Measurements from ENCODE around the gene NPIPA5. TPM values are rescaled to one million over a fixed set of nuclear protein-coding genes. Genes with fewer than 3 reads are reported as not detected.
"Not testable (repeated sequence)": the region's sequence is repeated elsewhere in the genome, so short reads cannot be mapped to it uniquely, and the experiment has no call there.

NPIPA5 gene
- total RNA-seq, 1 donor from 2014 or later = 6.1 TPM

DNA sequence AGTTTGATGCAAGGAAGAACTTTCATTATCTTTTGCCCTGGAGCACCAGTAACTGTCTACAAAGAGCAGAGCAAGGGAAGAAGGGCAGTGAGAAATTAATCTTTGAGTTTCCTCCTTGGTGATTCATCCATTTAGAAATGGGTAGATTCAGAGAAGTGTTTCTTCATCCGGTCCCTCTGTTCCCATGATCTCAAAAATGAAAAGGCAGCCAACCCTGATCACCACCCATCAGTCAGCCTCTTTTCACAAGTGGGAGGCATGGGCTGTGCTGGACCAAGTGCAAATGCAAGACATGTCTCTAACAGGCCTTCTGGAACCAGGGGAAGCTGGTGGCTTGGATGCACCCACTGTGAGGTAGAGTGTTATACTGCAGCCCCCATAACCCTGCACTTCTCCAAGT is 35.8 kb downstream of the NPIPA5 start:
- not testable (repeated sequence) for H3K4me1 Mint-ChIP-seq; H3K36me3 Mint-ChIP-seq (ENCODE audit: low read depth); H3K27me3 Mint-ChIP-seq (ENCODE audit: low read depth)

DNA sequence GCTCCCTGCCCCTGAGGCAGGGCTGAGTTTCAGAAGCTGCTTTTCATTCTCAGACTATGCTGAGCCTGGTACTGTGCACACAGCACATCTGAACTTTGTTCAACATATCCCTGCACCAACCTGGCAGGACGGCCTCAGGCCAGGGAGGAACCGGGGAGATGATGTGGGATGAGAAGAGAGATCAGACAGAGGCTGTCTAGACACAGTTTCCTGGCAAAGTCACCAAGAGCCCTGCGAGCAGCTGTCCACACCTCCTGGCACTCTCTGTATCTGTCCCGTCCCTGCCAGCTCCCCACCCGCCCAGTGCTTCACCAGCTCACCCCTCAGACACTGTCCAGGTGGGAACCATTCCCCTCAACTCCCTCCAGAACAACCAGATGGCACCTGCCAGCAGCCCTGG is 39.1 kb downstream of the NPIPA5 start:
- H3K4me3 Mint-ChIP-seq; DNase-seq (ENCODE audit: low read depth, low spot score); H3K36me3 Mint-ChIP-seq (ENCODE audit: low read depth); H3K27ac Mint-ChIP-seq (ENCODE audit: unreplicated experiment); H3K27me3 Mint-ChIP-seq (ENCODE audit: low read depth); H3K4me1 Mint-ChIP-seq; H3K9me3 Mint-ChIP-seq: not testable (repeated sequence)

More for the DNA sequence above, 35.8 kb downstream of the NPIPA5 start:
- not testable (repeated sequence) for H3K4me3 Mint-ChIP-seq; H3K27ac Mint-ChIP-seq (ENCODE audit: unreplicated experiment); DNase-seq (ENCODE audit: low read depth, low spot score); H3K9me3 Mint-ChIP-seq

DNA sequence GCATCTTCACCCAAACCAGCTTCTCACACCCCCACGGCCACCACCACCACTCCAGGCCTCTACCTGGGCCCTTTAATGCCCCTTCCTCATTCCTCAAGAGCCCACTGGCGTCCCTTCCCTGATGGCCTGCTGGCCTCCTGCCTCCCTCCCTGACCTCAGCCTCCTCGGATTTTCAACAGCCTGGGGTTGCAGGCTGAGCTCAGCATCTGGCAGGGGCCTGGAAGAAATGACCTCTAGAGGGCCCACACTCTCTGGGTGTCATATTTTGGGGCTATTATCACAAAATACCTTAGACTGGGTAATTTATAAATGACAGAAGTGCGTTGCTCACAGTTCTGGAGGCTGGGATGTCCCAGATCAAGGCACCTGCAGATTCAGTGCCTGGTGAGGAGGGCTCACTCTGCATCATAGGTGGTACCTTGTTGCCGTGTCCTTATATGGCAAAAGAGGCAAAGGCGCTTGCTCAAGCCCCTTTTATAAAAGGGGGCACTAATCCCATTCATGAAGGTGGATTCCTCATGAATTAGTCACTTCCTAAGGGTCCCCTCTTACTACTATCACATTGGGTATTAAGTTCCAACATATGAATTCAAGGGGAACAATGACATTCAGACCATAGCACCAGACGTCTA is 40.0 kb downstream of the NPIPA5 start:
- H3K27me3 Mint-ChIP-seq (ENCODE audit: low read depth); H3K36me3 Mint-ChIP-seq (ENCODE audit: low read depth); H3K9me3 Mint-ChIP-seq; H3K4me1 Mint-ChIP-seq; DNase-seq (ENCODE audit: low read depth, low spot score); H3K27ac Mint-ChIP-seq (ENCODE audit: unreplicated experiment); H3K4me3 Mint-ChIP-seq: not testable (repeated sequence)

GRCh38 chr16:15335609-15336008 is 42.5 kb downstream of the NPIPA5 start:
- not testable (repeated sequence) for H3K9me3 Mint-ChIP-seq; H3K4me3 Mint-ChIP-seq; H3K27ac Mint-ChIP-seq (ENCODE audit: unreplicated experiment); H3K36me3 Mint-ChIP-seq (ENCODE audit: low read depth); H3K4me1 Mint-ChIP-seq; H3K27me3 Mint-ChIP-seq (ENCODE audit: low read depth); DNase-seq (ENCODE audit: low read depth, low spot score)

- not testable (repeated sequence) for H3K36me3 Mint-ChIP-seq (ENCODE audit: low read depth); DNase-seq (ENCODE audit: low read depth, low spot score); H3K27me3 Mint-ChIP-seq (ENCODE audit: low read depth); H3K27ac Mint-ChIP-seq (ENCODE audit: unreplicated experiment); H3K9me3 Mint-ChIP-seq; H3K4me1 Mint-ChIP-seq; H3K4me3 Mint-ChIP-seq
Measured at GRCh38 chr16:15333969-15334368, 44.1 kb downstream of the NPIPA5 start.

DNA sequence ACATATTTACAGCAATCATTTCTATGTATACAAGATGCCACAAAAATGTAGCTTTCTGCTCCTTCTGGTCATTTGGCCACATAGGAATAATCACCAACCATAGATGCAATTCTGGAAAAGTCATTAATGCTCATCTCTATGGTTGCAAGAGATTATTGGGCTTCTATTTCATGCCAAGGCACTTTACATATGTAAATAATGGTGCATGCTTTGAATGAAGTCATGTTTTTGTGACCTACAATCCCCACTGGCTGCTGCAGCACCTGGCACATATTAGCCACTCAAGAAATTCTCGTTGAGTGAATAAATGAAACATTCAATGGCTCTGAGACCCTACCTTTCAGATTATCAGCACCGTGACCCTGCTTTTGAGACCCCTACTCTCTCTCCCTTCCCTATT is 47.1 kb downstream of the NPIPA5 start:
- H3K36me3 Mint-ChIP-seq (ENCODE audit: low read depth); H3K4me1 Mint-ChIP-seq; DNase-seq (ENCODE audit: low read depth, low spot score); H3K27me3 Mint-ChIP-seq (ENCODE audit: low read depth); H3K27ac Mint-ChIP-seq (ENCODE audit: unreplicated experiment); H3K4me3 Mint-ChIP-seq; H3K9me3 Mint-ChIP-seq: not testable (repeated sequence)

- not testable (repeated sequence) for H3K36me3 Mint-ChIP-seq (ENCODE audit: low read depth); H3K27me3 Mint-ChIP-seq (ENCODE audit: low read depth); H3K27ac Mint-ChIP-seq (ENCODE audit: unreplicated experiment); H3K4me3 Mint-ChIP-seq; H3K9me3 Mint-ChIP-seq; H3K4me1 Mint-ChIP-seq; DNase-seq (ENCODE audit: low read depth, low spot score)
Measured at GRCh38 chr16:15324954-15325353, 53.1 kb downstream of the NPIPA5 start.

DNA sequence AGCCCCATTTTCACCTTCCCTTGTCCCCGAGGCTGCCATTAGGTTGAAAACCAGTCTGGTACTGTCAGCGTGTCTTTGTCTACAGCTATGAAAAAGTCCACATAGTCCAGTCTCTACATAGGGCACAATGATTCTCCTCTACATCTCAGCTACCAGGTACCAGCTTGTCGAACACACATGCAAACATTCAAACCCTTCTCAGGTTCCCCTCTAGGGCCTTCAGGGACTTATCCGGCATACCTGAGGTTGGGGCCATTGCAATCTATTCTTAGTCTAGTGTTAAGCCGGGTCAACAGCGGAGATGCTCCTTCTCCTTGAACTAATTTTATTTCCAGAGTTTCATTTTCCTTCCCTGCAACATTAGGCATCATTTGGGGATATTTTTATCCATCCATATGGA is 54.7 kb downstream of the NPIPA5 start:
- not testable (repeated sequence) for H3K27me3 Mint-ChIP-seq (ENCODE audit: low read depth); H3K36me3 Mint-ChIP-seq (ENCODE audit: low read depth); H3K4me3 Mint-ChIP-seq; DNase-seq (ENCODE audit: low read depth, low spot score); H3K27ac Mint-ChIP-seq (ENCODE audit: unreplicated experiment); H3K4me1 Mint-ChIP-seq; H3K9me3 Mint-ChIP-seq

- not testable (repeated sequence) for DNase-seq (ENCODE audit: low read depth, low spot score); H3K4me1 Mint-ChIP-seq; H3K4me3 Mint-ChIP-seq; H3K9me3 Mint-ChIP-seq; H3K27ac Mint-ChIP-seq (ENCODE audit: unreplicated experiment); H3K27me3 Mint-ChIP-seq (ENCODE audit: low read depth); H3K36me3 Mint-ChIP-seq (ENCODE audit: low read depth)
Measured at GRCh38 chr16:15321221-15321620, 56.9 kb downstream of the NPIPA5 start.

DNA sequence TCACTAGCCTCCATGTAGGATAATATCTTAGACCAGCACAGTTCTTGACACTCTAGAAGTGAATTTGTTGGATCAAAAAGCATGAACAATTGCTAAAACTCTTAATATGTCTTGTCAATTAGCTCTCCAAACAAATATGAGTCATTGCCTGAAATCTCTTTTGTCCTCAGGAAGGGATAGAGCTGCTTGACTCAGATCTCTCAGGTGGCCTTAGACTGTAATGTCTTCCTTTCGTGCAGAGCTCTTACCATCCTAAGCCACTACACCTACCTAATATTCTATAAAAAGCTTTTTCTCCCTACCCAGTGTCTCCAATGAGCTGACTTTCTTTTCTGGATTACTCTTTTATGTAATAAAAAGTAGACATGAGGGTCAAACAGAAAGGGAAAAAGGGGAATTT is 63.5 kb downstream of the NPIPA5 start:
- not testable (repeated sequence) for H3K4me3 Mint-ChIP-seq; H3K4me1 Mint-ChIP-seq; H3K27ac Mint-ChIP-seq (ENCODE audit: unreplicated experiment); H3K36me3 Mint-ChIP-seq (ENCODE audit: low read depth); DNase-seq (ENCODE audit: low read depth, low spot score); H3K9me3 Mint-ChIP-seq; H3K27me3 Mint-ChIP-seq (ENCODE audit: low read depth)

Other genes starting within 250 kb of the NPIPA5 start
- 4.9 and 5.9 TPM in 2 replicates for gene MPV17L, start 17.5 kb upstream of the NPIPA5 start, total RNA-seq
- 43.6 and 45.1 TPM in 2 replicates for gene BMERB1, start 56.3 kb upstream of the NPIPA5 start, total RNA-seq